NB4 (cell line): Measurements from ENCODE around the gene ATXN7L1.

Experiments used
- DNase-seq: peaks from one replicate; pipeline ENCODE4 v3.0.0; 2010; ENCODE audit warnings: low read depth
- H3K4me3 ChIP-seq: one replicate; pipeline ENCODE4 v1.5.1; 2011; ENCODE audit warnings: mild to moderate bottlenecking, low read depth, low read length, moderate library complexity
- MYC ChIP-seq: IDR thresholded peaks from 2 replicates; pipeline ENCODE4 v1.6.1; 2011; ENCODE audit warnings: low read depth, low read length
- POLR2A ChIP-seq: IDR thresholded peaks from 2 replicates; pipeline ENCODE4 v1.6.1; 2011; ENCODE audit warnings: mild to moderate bottlenecking; ENCODE audit not compliant: insufficient read length; ENCODE audit errors: extremely low read depth
- TF ChIP-seq, protein P1 (sequence below): IDR thresholded peaks from one replicate; pipeline ENCODE4 v1.5.1; 2012; ENCODE audit warnings: low read depth, low read length
- TF ChIP-seq, protein P2 (sequence below): IDR thresholded peaks from 2 replicates; pipeline ENCODE4 v1.6.1; 2011; ENCODE audit warnings: low read depth, low read length

The ATXN7L1 gene

DNA sequence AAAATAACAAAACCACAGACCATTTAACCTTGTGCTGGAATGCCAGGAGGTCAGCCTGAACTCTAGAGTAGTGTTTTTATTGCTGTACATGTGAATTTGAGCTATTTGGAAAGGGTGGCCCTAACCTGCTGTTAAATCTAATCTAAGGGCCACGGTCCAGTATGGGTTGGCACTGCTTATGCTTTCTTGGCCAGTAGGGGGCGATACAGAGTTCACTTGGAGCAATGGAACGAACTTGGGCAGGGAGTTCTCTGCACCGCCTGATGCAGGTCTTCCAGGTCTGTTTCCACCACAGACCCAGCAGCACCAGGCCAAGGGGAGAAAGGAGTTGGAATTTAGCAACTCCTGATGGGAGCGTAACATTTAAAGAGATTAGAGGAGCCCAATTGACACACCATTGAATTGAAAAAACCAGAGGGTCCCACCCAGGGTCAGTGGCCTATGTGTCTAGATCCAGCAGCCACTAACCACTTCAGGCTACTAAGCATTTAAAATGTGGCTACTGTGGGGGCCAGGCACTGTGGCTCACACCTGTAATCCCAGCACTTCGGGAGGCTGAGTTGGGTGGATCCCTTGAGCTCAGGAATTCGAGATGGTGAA lies 219.4 kb downstream of the ATXN7L1 start:
- TF ChIP-seq, protein P1, sequence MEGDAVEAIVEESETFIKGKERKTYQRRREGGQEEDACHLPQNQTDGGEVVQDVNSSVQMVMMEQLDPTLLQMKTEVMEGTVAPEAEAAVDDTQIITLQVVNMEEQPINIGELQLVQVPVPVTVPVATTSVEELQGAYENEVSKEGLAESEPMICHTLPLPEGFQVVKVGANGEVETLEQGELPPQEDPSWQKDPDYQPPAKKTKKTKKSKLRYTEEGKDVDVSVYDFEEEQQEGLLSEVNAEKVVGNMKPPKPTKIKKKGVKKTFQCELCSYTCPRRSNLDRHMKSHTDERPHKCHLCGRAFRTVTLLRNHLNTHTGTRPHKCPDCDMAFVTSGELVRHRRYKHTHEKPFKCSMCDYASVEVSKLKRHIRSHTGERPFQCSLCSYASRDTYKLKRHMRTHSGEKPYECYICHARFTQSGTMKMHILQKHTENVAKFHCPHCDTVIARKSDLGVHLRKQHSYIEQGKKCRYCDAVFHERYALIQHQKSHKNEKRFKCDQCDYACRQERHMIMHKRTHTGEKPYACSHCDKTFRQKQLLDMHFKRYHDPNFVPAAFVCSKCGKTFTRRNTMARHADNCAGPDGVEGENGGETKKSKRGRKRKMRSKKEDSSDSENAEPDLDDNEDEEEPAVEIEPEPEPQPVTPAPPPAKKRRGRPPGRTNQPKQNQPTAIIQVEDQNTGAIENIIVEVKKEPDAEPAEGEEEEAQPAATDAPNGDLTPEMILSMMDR = peak; percentile 95
- TF ChIP-seq POLR2A (no peak), MYC (no peak)
- TF ChIP-seq, protein P2, sequence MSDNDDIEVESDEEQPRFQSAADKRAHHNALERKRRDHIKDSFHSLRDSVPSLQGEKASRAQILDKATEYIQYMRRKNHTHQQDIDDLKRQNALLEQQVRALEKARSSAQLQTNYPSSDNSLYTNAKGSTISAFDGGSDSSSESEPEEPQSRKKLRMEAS = no peak
- peak; percentile 74 for DNase-seq
- H3K4me3 ChIP-seq = no peak overlapping the region

DNA sequence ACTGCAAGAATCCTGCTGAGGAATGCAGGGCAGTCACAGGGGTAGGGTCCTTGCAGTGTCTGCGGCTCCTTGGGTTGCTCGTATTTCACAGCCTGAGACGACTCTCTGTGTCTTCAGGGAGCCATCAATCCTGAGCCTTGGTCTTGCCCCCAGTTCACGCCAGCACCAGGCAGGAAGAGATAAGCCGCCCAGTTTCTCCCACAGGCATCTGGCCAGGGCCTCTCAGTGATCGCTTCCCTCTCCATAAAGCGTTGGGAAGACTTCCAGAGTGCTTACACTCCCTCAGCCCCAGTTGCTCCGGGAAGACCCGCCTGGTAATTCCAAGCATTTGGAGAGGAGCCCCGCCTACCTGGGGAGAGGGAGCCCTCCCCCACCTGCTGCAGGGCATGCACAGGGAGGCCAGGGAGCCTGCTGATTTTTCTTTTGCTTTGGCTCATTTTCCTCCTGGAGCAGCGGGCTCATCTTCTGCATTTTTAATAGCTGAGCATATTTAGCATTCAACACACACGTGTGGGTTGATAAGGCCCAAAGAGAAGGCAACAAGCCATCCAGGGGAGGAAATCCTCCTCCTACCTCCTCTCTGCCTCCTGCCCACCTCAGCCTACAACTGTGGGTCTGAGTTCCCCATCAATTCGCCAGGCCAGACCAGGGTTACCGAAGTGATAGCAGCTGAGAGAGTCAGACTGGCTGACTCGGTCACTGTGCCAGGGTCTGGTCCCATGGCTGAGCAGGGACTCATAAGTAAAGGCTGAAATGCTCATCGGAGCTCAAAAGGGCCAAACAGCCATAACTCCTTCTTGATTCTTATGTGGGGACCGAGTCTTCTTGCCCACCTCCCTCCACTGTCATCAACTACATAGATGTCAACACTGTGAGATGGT lies 220.7 kb downstream of the ATXN7L1 start:
- H3K4me3 ChIP-seq = no peak overlapping the region
- DNase-seq = no peak
- TF ChIP-seq POLR2A (no peak), MYC (no peak)
- TF ChIP-seq, protein P1 = no peak
- TF ChIP-seq, protein P2 = no peak

DNA sequence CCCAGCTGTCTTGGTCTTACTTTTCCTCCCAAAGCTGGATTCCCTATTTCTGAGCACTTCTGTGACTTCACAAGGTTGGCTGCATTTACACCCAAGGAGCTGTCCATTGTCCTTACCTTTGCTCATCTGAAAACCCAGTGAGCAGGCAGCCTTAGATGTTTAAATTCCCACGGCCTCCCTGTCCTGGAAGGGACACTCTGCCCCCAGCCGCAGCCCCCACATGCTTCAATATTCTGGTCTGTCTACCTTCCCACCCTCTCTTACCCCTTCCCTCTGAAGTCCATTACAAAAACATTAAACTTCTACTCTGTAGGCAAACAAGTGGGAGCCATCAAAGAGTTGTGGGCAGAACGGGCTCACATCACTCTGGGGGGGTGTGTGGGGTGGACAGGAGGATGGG lies 221.3 kb downstream of the ATXN7L1 start:
- TF ChIP-seq POLR2A = no peak
- TF ChIP-seq MYC = no peak
- TF ChIP-seq, protein P1 = no peak
- TF ChIP-seq, protein P2 = no peak
- no peak overlapping the region for H3K4me3 ChIP-seq
- peak; percentile 38 for DNase-seq

DNA sequence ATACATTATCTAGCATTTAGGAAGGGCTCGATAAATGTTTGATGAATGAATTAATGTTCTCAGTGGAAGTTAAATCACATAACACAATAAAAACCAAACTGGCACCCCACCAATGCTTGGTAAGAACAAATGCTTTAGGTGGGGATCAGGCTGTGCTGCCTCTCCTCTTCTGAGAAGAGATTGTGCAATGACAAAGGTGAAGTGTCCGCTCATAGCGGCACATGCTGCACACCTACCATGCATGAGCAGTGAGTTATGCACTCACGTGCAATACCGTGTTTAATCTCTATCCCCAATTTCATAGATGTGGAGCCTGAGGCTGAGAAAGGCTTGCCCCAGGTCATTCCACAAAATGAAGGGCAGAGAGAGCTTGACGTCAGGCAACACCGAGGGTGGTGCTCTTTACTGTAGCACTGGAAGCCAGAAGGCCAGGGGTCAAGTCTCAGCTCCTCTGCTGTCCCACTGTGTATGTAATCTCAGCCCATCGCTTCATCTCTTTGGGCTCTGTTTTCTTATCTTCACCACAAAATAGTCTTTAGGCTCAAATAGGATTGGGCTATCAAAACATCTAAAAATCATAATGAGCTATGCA lies 222.2 kb downstream of the ATXN7L1 start:
- no peak overlapping the region for H3K4me3 ChIP-seq
- TF ChIP-seq, protein P2 = no peak
- TF ChIP-seq MYC (no peak), POLR2A (no peak)
- TF ChIP-seq, protein P1 = no peak
- no peak for DNase-seq

DNA sequence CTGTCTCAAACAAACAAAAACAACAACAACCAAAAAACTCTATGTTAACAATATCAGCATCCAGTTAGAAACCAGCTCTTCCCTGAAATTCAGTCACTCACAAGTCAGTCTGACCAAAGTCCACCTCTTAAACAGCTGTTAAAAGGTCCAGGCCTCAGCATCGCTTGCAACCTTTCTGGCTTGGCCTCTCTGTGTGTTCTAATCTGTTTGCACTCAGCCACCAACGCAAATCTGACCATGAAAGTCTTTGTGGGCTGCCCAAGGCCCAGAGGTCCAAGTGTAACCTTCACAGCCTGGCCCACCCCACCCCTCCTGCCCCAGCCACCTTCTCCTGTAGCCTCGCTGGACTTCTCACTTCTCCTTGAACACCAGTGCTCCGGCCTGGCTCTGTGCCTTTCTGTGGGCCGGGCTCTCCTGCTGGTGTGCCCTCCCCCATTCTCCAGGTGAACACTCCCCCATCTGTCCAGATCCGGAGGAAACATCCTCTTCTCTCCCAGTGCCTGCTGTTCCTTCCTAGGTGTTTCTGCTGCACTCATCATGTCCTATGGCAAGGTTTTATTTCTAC lies 222.9 kb downstream of the ATXN7L1 start:
- no peak for DNase-seq

More for the DNA sequence above, 222.9 kb downstream of the ATXN7L1 start:
- TF ChIP-seq, protein P1 = no peak
- TF ChIP-seq POLR2A = no peak
- H3K4me3 ChIP-seq = no peak overlapping the region
